ENCODE measurements around the gene ZNF629.
A peak's percentile ranks its signal among the peaks of the same experiment; 100 is the strongest.

The ZNF629 gene

DNA sequence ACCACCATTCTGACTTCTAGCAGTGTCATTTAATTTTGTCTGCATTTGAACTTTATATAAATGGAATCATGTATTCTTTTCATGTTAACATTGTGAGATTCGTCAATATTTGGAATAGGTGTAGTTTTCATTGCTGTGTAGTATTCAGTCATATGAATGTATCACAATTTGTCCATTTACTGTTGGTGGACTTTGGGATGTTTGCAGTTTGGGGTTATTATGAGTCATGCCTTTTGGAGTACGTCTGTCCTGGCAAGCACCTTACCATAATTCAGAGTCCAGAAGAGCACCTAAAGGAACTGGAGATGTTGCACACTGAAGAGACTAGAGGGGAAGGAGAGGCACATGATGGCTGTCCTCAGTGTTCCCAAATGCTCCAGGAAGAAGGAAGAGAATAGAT lies 41.9 kb downstream of the ZNF629 start:
- DNase-seq (ENCODE audit: low spot score) = no peak
- TF ChIP-seq, protein P1, sequence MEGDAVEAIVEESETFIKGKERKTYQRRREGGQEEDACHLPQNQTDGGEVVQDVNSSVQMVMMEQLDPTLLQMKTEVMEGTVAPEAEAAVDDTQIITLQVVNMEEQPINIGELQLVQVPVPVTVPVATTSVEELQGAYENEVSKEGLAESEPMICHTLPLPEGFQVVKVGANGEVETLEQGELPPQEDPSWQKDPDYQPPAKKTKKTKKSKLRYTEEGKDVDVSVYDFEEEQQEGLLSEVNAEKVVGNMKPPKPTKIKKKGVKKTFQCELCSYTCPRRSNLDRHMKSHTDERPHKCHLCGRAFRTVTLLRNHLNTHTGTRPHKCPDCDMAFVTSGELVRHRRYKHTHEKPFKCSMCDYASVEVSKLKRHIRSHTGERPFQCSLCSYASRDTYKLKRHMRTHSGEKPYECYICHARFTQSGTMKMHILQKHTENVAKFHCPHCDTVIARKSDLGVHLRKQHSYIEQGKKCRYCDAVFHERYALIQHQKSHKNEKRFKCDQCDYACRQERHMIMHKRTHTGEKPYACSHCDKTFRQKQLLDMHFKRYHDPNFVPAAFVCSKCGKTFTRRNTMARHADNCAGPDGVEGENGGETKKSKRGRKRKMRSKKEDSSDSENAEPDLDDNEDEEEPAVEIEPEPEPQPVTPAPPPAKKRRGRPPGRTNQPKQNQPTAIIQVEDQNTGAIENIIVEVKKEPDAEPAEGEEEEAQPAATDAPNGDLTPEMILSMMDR (IDR thresholded peaks at IDR 0.05) = no peak

DNA sequence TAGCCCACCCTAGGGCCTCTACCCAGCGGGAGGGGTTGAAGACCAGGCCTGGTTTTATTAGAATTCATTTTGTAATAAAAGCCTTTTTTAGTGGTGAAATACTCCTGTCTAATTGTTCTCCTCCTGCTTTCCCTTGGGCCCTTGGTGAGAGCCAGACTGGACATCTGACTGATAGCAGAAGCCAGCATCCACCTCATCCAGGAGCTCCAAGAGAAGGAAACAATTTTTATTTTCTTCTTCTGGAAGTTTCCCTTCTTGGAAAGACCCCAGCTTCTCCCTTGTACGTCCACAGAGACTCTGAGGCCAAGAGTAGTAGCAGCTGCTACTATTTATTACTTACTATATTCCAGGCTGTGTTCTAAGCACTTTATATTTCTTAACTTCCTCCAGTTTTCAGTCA lies 42.8 kb downstream of the ZNF629 start:
- TF ChIP-seq, protein P1 (IDR thresholded peaks at IDR 0.05) = no peak
- DNase-seq (ENCODE audit: low spot score) = no peak
- H3K27ac ChIP-seq = peak overlapping the region in 1 of 2 donors; percentile 17
- H3K4me3 ChIP-seq = no peak overlapping the region

More for the DNA sequence above, 41.9 kb downstream of the ZNF629 start:
- no peak overlapping the region for H3K4me3 ChIP-seq
- no peak overlapping the region for H3K27ac ChIP-seq

DNA sequence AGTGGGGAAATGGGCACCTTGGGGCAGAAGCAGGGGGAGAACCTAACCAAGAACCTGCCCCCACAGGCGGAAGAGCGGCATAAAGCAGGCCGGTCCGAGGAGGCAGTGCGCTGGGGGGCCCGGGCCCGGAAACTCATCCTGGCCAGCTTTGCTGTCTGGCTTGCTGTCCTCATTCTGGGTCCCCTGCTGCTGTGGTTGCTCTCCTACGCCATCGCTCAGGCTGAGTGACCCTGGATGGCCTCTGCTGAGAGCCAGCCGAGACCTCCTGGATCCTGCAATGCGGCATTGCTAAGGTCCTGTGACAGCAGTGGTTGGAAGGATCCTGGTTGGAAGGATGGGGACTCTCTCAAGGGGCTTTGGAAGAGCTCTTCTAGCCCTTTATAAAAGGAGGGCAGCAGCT lies 43.3 kb downstream of the ZNF629 start:
- Histone ChIP-seq H3K27ac (peak overlapping the region in 1 of 2 donors; percentile 17), H3K4me3 (no peak overlapping the region)
- TF ChIP-seq, protein P1 (IDR thresholded peaks at IDR 0.05) = no peak
- no peak for DNase-seq (ENCODE audit: low spot score)

DNA sequence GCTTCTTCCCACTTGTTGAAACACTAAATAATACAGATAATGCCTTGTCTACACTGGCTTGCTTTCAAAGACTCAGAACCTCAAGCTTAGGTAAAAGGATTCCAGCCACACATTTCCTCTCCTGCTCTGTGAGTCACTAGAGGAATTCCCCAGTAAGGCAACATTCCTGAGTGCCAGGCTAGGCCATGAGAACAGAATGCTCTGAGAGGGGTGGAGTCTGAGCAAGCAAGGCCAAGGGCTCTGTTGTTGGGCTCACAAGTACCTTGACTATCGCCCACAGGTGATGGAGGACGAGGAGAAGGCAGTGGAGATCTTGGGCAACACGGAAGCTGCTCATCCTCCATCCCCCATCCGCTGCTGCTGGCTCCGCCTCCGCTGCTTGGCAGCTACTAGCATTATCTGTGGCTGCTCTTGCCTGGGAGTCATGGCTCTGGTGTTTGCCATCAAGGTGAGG lies 45.5 kb downstream of the ZNF629 start:
- peak overlapping the region; percentile 58 to 80 for H3K27ac ChIP-seq
- no peak for DNase-seq (ENCODE audit: low spot score)
- H3K4me3 ChIP-seq = no peak overlapping the region
- TF ChIP-seq, protein P1 (IDR thresholded peaks at IDR 0.05) = no peak

DNA sequence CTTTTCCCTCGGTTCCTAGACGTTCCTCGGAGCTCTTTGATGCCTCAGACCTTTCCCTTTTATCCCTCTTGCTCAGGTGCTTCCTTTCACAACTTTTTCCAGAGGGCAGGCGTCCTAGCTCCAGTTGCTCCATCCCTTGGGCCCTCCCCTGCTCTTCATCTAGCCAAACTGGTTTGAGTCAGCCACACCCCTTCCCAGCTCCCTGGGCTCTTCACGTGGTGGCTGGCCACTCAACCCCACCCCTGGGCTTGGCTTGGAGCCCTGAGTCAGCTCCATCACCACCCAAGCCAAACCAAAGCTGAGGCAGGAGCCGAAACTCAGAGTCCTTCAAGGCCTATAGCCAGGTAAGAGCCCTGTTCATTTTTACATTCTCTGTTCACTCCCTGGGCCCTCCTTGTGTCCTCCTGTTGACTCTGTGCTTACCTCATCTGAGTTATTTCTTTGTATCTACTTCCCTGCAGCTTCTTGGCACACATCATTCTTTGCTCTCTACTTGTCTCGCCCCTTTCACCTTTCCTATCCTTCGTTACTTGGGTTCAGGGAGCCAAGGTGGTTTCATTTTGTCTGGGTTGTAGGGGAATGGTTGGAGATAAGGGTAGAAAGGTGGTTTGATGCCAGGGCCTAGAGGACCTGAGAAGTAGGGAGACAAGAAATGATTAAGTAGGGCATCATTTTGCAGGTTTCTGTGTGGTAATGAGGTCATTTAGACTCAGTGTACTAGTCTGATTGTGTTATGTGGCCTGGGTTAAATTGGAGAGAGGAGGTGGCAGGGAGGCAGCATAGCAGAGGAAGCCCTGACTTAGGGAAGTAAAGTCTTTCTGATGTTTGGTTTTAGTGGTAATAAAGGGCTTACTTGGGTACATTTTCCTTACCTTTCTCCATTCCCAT lies 46.4 kb downstream of the ZNF629 start:
- TF ChIP-seq, protein P1 (IDR thresholded peaks at IDR 0.05) = no peak
- Histone ChIP-seq H3K4me3 (peak overlapping the region; percentile 11), H3K27ac (peak overlapping the region; percentile 58 to 80)
- DNase-seq (ENCODE audit: low spot score) = peak; percentile 85

DNA sequence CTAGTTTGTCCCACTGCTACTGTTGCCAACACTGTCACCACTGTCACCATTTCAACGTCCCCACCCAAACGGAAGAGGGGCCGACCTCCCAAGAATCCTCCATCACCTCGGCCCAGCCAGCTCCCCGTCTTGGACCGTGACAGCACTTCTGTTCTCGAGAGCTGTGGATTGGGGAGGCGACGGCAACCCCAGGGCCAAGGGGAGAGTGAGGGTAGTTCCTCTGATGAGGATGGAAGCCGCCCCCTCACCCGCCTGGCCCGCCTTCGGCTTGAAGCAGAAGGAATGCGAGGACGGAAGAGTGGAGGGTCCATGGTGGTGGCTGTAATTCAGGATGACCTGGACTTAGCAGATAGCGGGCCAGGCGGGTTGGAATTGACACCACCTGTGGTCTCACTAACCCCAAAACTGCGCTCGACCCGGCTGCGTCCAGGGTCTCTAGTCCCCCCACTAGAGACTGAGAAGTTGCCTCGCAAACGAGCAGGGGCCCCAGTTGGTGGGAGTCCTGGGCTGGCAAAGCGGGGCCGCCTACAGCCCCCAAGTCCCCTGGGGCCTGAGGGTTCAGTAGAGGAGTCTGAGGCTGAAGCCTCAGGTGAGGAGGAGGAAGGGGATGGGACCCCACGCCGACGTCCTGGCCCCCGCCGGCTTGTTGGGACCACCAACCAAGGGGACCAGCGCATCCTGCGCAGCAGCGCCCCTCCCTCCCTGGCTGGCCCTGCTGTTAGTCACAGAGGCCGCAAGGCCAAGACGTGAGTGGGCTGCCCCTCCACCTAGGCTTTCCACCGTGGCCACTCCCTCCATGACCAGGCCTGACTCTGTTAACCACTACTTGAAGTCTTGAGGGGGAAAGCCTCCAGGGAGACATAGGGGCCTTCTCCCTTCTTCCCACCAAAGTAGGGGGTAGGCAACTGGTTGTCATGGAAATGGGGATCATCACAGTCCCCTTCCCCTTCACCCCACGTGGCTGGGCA lies 47.7 kb downstream of the ZNF629 start:
- DNase-seq (ENCODE audit: low spot score) = no peak
- TF ChIP-seq, protein P1 (IDR thresholded peaks at IDR 0.05) = no peak

More for the DNA sequence above, 47.7 kb downstream of the ZNF629 start:
- Histone ChIP-seq H3K27ac (peak overlapping the region; percentile 42 to 58), H3K4me3 (no peak overlapping the region)

Data from coronary artery (tissue), 2 donors.